Osteoblast (primary cell): ENCODE results near the gene MAPT. TPM values are rescaled to one million over a fixed set of nuclear protein-coding genes. Genes with fewer than 3 reads are reported as not detected.

Source experiments
- DNase-seq: peaks from one replicate; pipeline ENCODE4 v3.0.0; 2011; ENCODE audit warnings: low spot score, mixed read lengths; ENCODE audit not compliant: insufficient read length; ENCODE audit errors: missing footprints
- H2AFZ ChIP-seq: 2 replicates; pipeline ENCODE4 v1.6.0; 2011; ENCODE audit warnings: mild to moderate bottlenecking, low read length
- H3K27ac ChIP-seq: 2 replicates; pipeline ENCODE4 v1.5.1; 2011; ENCODE audit warnings: mild to moderate bottlenecking, low read depth, low read length, moderate library complexity
- H3K27me3 ChIP-seq: 2 replicates; pipeline ENCODE4 v1.6.0; 2012; ENCODE audit warnings: mild to moderate bottlenecking, control low read depth, inconsistent platforms, low read length, moderate library complexity; ENCODE audit not compliant: insufficient read depth
- H3K36me3 ChIP-seq: 2 replicates; pipeline ENCODE4 v1.5.1; 2011; ENCODE audit warnings: mild to moderate bottlenecking, low read length, control low read depth, moderate library complexity; ENCODE audit not compliant: insufficient read depth
- H3K4me1 ChIP-seq: 2 replicates; pipeline ENCODE4 v1.5.1; 2011; ENCODE audit warnings: mild to moderate bottlenecking, low read length, control low read depth, moderate library complexity; ENCODE audit not compliant: insufficient read depth
- H3K4me2 ChIP-seq: 2 replicates; pipeline ENCODE4 v1.6.0; 2011; ENCODE audit warnings: mild to moderate bottlenecking, low read length; ENCODE audit not compliant: insufficient read depth
- H3K4me3 ChIP-seq: fragments of 200-600 bp; sonication (generic); 3 replicates; pipeline ENCODE4 v1.5.1; 2012; ENCODE audit warnings: mild to moderate bottlenecking, low read length, inconsistent platforms; ENCODE audit not compliant: insufficient read depth
- H3K79me2 ChIP-seq: 2 replicates; pipeline ENCODE4 v1.6.0; 2012; ENCODE audit warnings: mild to moderate bottlenecking, low read length, control low read depth, inconsistent platforms; ENCODE audit not compliant: insufficient read depth
- H3K9me3 ChIP-seq: 2 replicates; pipeline ENCODE4 v1.5.1; 2011; ENCODE audit warnings: low read depth, low read length, control low read depth
- H4K20me1 ChIP-seq: 2 replicates; pipeline ENCODE4 v1.6.0; 2012; ENCODE audit warnings: mild to moderate bottlenecking, low read length, control low read depth; ENCODE audit not compliant: insufficient read depth
- total RNA-seq: library from RNA; depleted of rRNA; stranded (reverse); fragments of >200 nt; gene quantifications from 2 replicates; pipeline ENCODE4 v1.2.3, GENCODE V29; 2012
- TF ChIP-seq, protein P1 (sequence below): IDR thresholded peaks from 2 replicates; pipeline ENCODE4 v1.5.1; 2011; ENCODE audit warnings: mild to moderate bottlenecking, low read depth, low read length, moderate library complexity; ENCODE audit errors: extremely low read depth

Gene MAPT
- total RNA-seq, 1 donor: 0.36 TPM

DNA sequence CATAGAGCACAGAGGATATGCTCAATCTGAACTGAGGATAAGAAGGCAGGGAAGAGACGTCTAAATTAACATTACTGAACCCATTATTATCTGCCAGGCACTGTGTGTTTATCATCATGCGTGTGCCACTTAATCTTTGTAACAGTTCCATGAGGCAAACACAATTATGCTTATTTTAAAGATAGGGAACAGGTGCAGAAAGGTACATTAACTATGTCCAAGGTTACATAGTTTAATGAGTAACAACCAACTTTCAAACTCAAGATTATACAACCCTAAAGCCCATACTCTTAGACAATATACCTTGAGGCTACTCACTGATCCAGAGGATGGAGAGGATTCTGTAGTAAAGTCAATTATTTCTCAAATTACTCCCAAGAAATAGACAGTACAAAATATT lies 147.9 kb downstream of the MAPT start:
- Histone ChIP-seq H3K36me3 (peaks cover 68% of the 10 kb centered on the region), H3K9me3 (no peaks in the 10 kb centered on the region), H3K4me1 (peaks cover 3% of the 10 kb centered on the region), H3K4me2 (no peak overlapping the region), H3K27ac (no peak overlapping the region), H2AFZ (no peak overlapping the region), H3K27me3 (no peaks in the 10 kb centered on the region), H4K20me1 (peaks cover 3% of the 10 kb centered on the region), H3K4me3 (no peak overlapping the region), H3K79me2 (peaks cover 21% of the 10 kb centered on the region)
- no peak for DNase-seq
- TF ChIP-seq, protein P1, sequence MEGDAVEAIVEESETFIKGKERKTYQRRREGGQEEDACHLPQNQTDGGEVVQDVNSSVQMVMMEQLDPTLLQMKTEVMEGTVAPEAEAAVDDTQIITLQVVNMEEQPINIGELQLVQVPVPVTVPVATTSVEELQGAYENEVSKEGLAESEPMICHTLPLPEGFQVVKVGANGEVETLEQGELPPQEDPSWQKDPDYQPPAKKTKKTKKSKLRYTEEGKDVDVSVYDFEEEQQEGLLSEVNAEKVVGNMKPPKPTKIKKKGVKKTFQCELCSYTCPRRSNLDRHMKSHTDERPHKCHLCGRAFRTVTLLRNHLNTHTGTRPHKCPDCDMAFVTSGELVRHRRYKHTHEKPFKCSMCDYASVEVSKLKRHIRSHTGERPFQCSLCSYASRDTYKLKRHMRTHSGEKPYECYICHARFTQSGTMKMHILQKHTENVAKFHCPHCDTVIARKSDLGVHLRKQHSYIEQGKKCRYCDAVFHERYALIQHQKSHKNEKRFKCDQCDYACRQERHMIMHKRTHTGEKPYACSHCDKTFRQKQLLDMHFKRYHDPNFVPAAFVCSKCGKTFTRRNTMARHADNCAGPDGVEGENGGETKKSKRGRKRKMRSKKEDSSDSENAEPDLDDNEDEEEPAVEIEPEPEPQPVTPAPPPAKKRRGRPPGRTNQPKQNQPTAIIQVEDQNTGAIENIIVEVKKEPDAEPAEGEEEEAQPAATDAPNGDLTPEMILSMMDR: no peak

DNA sequence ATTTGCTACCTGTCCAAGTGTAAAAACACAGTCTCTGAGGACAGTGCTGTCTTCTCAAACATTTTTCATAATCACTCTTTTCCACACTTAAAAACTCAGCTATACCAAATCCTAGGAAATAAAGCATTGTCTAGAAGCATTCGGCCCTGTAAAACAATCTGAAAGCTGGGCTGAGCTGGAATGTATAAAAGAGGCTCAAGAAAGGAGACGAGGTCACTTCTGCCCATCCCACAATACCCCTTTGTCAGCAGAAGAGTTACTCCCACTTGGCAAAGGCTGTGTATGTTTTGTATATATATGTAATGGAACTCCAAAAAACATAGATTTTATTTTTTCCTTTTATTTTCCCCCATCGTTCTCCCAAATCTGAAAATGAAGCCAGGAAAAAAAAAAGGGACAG lies 148.6 kb downstream of the MAPT start:
- Histone ChIP-seq H3K79me2 (peaks cover 21% of the 10 kb centered on the region), H3K27ac (no peak overlapping the region), H4K20me1 (peaks cover 3% of the 10 kb centered on the region), H3K4me3 (no peak overlapping the region), H3K9me3 (no peaks in the 10 kb centered on the region), H3K4me1 (peaks cover 3% of the 10 kb centered on the region), H2AFZ (no peak overlapping the region), H3K4me2 (no peak overlapping the region), H3K36me3 (peaks cover 68% of the 10 kb centered on the region), H3K27me3 (no peaks in the 10 kb centered on the region)
- TF ChIP-seq, protein P1: no peak
- no peak for DNase-seq

DNA sequence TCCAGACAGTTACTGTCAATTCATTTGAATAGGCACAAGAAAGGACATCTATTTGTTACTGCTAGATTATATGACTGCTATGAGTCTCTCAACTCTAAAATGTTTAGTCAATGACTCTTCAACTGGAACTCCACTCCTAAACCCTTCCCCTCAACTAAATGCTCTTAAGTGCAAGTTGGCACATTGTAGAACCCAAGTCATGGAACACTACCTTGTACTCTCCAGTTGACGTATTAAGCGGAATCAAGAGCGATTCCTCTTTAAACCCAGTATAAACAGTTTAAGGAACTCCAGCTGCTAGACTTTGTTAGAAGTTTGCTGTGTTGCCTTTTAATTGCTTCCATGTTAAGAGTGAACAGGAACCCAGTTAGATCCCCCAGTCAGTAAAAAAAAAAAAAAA lies 149.3 kb downstream of the MAPT start:
- H3K27ac ChIP-seq: no peak overlapping the region
- H3K9me3 ChIP-seq: no peaks in the 10 kb centered on the region
- peaks cover 3% of the 10 kb centered on the region for H4K20me1 ChIP-seq
- H3K27me3 ChIP-seq: no peaks in the 10 kb centered on the region
- no peak for DNase-seq
- H3K4me2 ChIP-seq: no peak overlapping the region
- peaks cover 65% of the 10 kb centered on the region for H3K36me3 ChIP-seq
- H2AFZ ChIP-seq: no peak overlapping the region
- TF ChIP-seq, protein P1: no peak
- no peak overlapping the region for H3K4me3 ChIP-seq
- peaks cover 3% of the 10 kb centered on the region for H3K4me1 ChIP-seq
- peaks cover 21% of the 10 kb centered on the region for H3K79me2 ChIP-seq

DNA sequence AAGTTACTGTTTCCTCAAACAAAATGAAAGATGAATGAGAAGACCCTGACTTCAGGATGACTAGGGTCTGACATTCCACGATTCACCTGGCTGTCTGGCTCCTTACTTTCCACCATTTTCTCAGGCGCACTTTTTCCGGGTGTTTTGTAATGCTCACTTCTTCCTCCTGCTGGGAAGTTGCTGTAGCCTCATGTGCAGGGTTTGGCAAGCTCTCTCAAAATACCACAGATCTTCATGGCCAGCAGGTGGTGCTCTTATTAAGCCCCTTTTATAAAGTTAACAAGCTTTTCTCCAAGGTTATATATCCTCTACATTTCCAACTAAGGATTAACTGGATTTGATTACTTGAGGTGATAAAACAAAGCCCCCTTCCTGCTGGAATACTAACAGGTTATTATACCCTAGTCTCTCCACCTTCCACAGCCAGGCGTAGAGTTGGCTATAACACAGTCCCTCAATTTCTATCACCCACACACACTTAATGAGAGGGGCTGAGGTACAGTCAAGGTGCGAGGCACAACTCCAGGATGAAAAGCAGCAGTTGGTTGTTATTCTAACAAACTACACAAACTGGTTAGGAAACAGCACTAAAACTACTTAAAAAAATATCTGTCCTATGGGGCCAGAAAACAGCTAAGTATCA lies 150.1 kb downstream of the MAPT start:
- H3K4me3 ChIP-seq: no peak overlapping the region
- no peak overlapping the region for H3K27ac ChIP-seq
- TF ChIP-seq, protein P1: peak; percentile 97
- DNase-seq: peak; percentile 62
- peaks cover 59% of the 10 kb centered on the region for H3K36me3 ChIP-seq
- H3K9me3 ChIP-seq: no peaks in the 10 kb centered on the region
- H3K4me1 ChIP-seq: peaks cover 3% of the 10 kb centered on the region
- no peaks in the 10 kb centered on the region for H3K27me3 ChIP-seq
- peaks cover 21% of the 10 kb centered on the region for H3K79me2 ChIP-seq
- peaks cover 3% of the 10 kb centered on the region for H4K20me1 ChIP-seq
- H2AFZ ChIP-seq: no peak overlapping the region
- H3K4me2 ChIP-seq: no peak overlapping the region
